ENCODE measurements around the gene ADAMTS12.

DNA sequence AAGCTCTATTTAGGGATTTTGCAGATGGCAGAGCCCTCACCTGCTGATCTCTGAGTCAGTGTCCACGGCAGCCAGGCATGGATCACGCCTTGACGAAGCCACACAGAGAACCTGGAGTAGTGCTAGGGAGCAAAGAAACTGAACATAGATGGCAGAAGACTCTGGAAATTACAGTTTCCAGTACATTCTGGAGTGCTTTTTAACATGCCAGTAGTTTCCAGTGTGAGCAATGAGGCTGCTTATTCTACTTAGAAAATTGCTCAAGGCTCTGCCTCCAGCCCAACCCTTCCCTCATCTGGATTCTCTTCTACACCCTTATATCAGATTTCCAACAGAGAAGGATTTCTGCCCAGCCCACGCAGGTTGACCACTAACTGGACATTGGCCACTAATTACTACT is 203.3 kb downstream of the ADAMTS12 start:
- TF ChIP-seq CTCF (IDR thresholded peaks at IDR 0.05 in 2 of 3, conservative IDR thresholded peaks at IDR 0.05 in 1 of 3; ENCODE audit: borderline replicate concordance in 1 of 3, insufficient read depth in 1 of 3, low read depth in 2 of 3, low read length in 2 of 3) (no peak), ATF3 (IDR thresholded peaks at IDR 0.05) (no peak), EZH2phosphoT487 (IDR thresholded peaks at IDR 0.05; ENCODE audit: borderline replicate concordance) (no peak), EZH2 (IDR thresholded peaks at IDR 0.05) (no peak), SIN3A (IDR thresholded peaks at IDR 0.05; ENCODE audit: low read depth) (no peak), YY1 (IDR thresholded peaks at IDR 0.05; ENCODE audit: extremely low read depth, insufficient replicate concordance, low read depth, low read length) (no peak), CEBPB (IDR thresholded peaks at IDR 0.05; ENCODE audit: low read depth) (no peak), RAD21 (IDR thresholded peaks at IDR 0.05; ENCODE audit: low read depth) (no peak)
- TF ChIP-seq, protein P1, sequence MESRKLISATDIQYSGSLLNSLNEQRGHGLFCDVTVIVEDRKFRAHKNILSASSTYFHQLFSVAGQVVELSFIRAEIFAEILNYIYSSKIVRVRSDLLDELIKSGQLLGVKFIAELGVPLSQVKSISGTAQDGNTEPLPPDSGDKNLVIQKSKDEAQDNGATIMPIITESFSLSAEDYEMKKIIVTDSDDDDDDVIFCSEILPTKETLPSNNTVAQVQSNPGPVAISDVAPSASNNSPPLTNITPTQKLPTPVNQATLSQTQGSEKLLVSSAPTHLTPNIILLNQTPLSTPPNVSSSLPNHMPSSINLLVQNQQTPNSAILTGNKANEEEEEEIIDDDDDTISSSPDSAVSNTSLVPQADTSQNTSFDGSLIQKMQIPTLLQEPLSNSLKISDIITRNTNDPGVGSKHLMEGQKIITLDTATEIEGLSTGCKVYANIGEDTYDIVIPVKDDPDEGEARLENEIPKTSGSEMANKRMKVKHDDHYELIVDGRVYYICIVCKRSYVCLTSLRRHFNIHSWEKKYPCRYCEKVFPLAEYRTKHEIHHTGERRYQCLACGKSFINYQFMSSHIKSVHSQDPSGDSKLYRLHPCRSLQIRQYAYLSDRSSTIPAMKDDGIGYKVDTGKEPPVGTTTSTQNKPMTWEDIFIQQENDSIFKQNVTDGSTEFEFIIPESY (IDR thresholded peaks at IDR 0.05; ENCODE audit: extremely low read depth, insufficient replicate concordance, low read length): no peak
- TF ChIP-seq, protein P2, sequence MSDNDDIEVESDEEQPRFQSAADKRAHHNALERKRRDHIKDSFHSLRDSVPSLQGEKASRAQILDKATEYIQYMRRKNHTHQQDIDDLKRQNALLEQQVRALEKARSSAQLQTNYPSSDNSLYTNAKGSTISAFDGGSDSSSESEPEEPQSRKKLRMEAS (IDR thresholded peaks at IDR 0.05): no peak

All from HCT116 (cell line).